Endothelial cell of umbilical vein (primary cell): Measurements from ENCODE around the gene FSIP1. TPM values are rescaled to one million over a fixed set of nuclear protein-coding genes. Genes with fewer than 3 reads are reported as not detected.

Source experiments
- BruUV-seq: library from RNA; stranded (reverse); fragments of 400-500 nt; replicated peaks from 2 replicates; lab custom pipeline; 2021; lab: Mats Ljungman, UMichigan
- CTCF ChIA-PET: fragments of 300-600, 350-600 bp; sonication (Branson Sonifier 250); formaldehyde crosslinking; loops from one replicate; lab custom pipeline; 2021; ENCODE audit warnings: antibody characterized with exemption, inconsistent platforms; lab: Charles Lee
- POLR2A ChIA-PET: fragments of 300-600, 350-600 bp; sonication (Branson Sonifier 250); formaldehyde crosslinking; loops from one replicate; lab custom pipeline; 2021; ENCODE audit warnings: antibody characterized with exemption, inconsistent platforms; lab: Charles Lee
- DNase-seq: peaks from one replicate; pipeline ENCODE4 v3.0.0-alpha.2; 2011; ENCODE audit warnings: low read depth, low spot score
- FAIRE-seq: peaks from 2 replicates; lab custom pipeline; 2011; peaks lifted over from hg19 to GRCh38; lab: Jason Lieb, UNC
- H2AFZ ChIP-seq: 2 replicates; pipeline ENCODE4 v1.6.0; 2012; ENCODE audit warnings: low read depth, low read length, control low read depth, inconsistent platforms
- H3K27ac ChIP-seq: 2 replicates; pipeline ENCODE4 v1.5.1; 2011; ENCODE audit warnings: low read depth, mild to moderate bottlenecking, control low read depth, low read length, moderate library complexity; ENCODE audit not compliant: insufficient read depth
- H3K27me3 ChIP-seq, 2 experiments: 2 replicates each; pipeline versions ENCODE4 v1.6.0 to v1.6.1; 2011; ENCODE audit warnings: low read length in 2 of 2, mixed read lengths in 1 of 2; ENCODE audit not compliant: control insufficient read depth in 2 of 2, insufficient read depth in 2 of 2
- H3K36me3 ChIP-seq, 2 experiments: 2 replicates in 1 of 2; 3 replicates in 1 of 2; pipeline ENCODE4 v1.5.1; 2011; ENCODE audit warnings: low read length in 2 of 2, mild to moderate bottlenecking in 1 of 2, moderate library complexity in 1 of 2; ENCODE audit not compliant: control insufficient read depth in 2 of 2, insufficient read depth in 2 of 2; ENCODE audit errors: extremely low read depth in 1 of 2
- H3K4me1 ChIP-seq: 3 replicates; pipeline ENCODE4 v1.5.1; 2011; ENCODE audit warnings: mild to moderate bottlenecking, low read length; ENCODE audit not compliant: control insufficient read depth, insufficient read depth; ENCODE audit errors: extremely low read depth
- H3K4me2 ChIP-seq: 2 replicates; pipeline ENCODE4 v1.6.1; 2011; ENCODE audit warnings: low read length, control low read depth, mixed read lengths; ENCODE audit not compliant: insufficient read depth
- H3K4me3 ChIP-seq, 3 experiments: fragments of 200-600 bp in 1 of 3; sonication (generic), shearing (Covaris generic) in 1 of 3; replicated peaks in 1 of 3; 2 replicates each; pipeline ENCODE4 v1.5.1; 2011 to 2016; ENCODE audit warnings: control low read depth in 3 of 3, low read length in 3 of 3, mild to moderate bottlenecking in 2 of 3, inconsistent platforms in 1 of 3, low read depth in 1 of 3, moderate library complexity in 1 of 3; ENCODE audit not compliant: insufficient read depth in 1 of 3
- H3K79me2 ChIP-seq: 2 replicates; pipeline ENCODE4 v1.6.0; 2012; ENCODE audit warnings: low read length, inconsistent platforms; ENCODE audit not compliant: control insufficient read depth, insufficient read depth
- H3K9ac ChIP-seq: replicated peaks from 2 replicates; pipeline ENCODE3; 2011; ENCODE audit warnings: low read length, control low read depth; ENCODE audit not compliant: insufficient read depth; ENCODE audit errors: extremely low read depth
- H3K9me1 ChIP-seq: replicated peaks from 3 replicates; pipeline ENCODE4 v1.6.0; 2011; ENCODE audit warnings: mild to moderate bottlenecking, low read length; ENCODE audit not compliant: control insufficient read depth, insufficient read depth; ENCODE audit errors: extremely low read depth
- H3K9me3 ChIP-seq: replicated peaks from 2 replicates; pipeline ENCODE4 v1.5.1; 2012; ENCODE audit warnings: low read length, inconsistent platforms; ENCODE audit not compliant: control insufficient read depth, insufficient read depth
- H4K20me1 ChIP-seq: replicated peaks from 2 replicates; pipeline ENCODE3; 2011; ENCODE audit warnings: mild to moderate bottlenecking, low read length; ENCODE audit not compliant: control insufficient read depth, insufficient read depth; ENCODE audit errors: extremely low read depth
- CTCF ChIP-seq, 2 donors: IDR thresholded peaks; 1 replicate in 1 of 2; 2 replicates in 1 of 2; pipeline ENCODE4 v1.5.1; 2011; ENCODE audit warnings: low read length in 2 of 2, mild to moderate bottlenecking in 2 of 2, moderate library complexity in 2 of 2, control low read depth in 1 of 2, inconsistent platforms in 1 of 2, low read depth in 1 of 2; ENCODE audit not compliant: insufficient read depth in 1 of 2; ENCODE audit errors: extremely low read depth in 1 of 2
- EZH2 ChIP-seq: IDR thresholded peaks from 2 replicates; pipeline ENCODE4 v1.6.1; 2012; ENCODE audit warnings: borderline replicate concordance, low read depth, mild to moderate bottlenecking, moderate library complexity, low read length, inconsistent platforms; ENCODE audit not compliant: severe bottlenecking
- FOS ChIP-seq: IDR thresholded peaks from 2 replicates; pipeline ENCODE4 v1.6.1; 2011; ENCODE audit warnings: mild to moderate bottlenecking, low read length, moderate library complexity, borderline replicate concordance; ENCODE audit not compliant: insufficient read depth
- GATA2 ChIP-seq: IDR thresholded peaks from 2 replicates; pipeline ENCODE4 v1.7.0; 2011; ENCODE audit warnings: low read depth, mild to moderate bottlenecking, moderate library complexity, mixed read lengths, low read length; ENCODE audit not compliant: insufficient read length, insufficient read depth
- JUN ChIP-seq: IDR thresholded peaks from 2 replicates; pipeline ENCODE4 v1.6.1; 2011; ENCODE audit warnings: borderline replicate concordance, low read depth; ENCODE audit not compliant: insufficient read length, insufficient read depth
- MAX ChIP-seq: IDR thresholded peaks from 2 replicates; pipeline ENCODE4 v1.6.1; 2011; ENCODE audit not compliant: insufficient read depth, insufficient read length
- MYC ChIP-seq: IDR thresholded peaks from one replicate; pipeline ENCODE4 v1.6.1; 2011; ENCODE audit warnings: mild to moderate bottlenecking, low read depth, low read length
- POLR2A ChIP-seq: IDR thresholded peaks from 2 replicates; pipeline ENCODE4 v1.6.1; 2012; ENCODE audit warnings: low read depth, mild to moderate bottlenecking, control low read depth, low read length
- POLR2AphosphoS5 ChIP-seq: IDR thresholded peaks from 2 replicates; pipeline ENCODE4 v1.6.1; 2012; ENCODE audit warnings: low read depth, mild to moderate bottlenecking, control low read depth, low read length, moderate library complexity; ENCODE audit not compliant: insufficient read depth
- dilution Hi-C: fragments of 300-500 bp; cut with MboI; formaldehyde crosslinking; loops from one replicate; pipeline ENCODE4 v1.15.0; 2019; ENCODE audit warnings: low sequenced_read_pairs; ENCODE audit not compliant: extremely low pct_ligation_motif_present
- intact Hi-C: fragments of 100-400 bp; cut with micrococcal nuclease; formaldehyde crosslinking; loops from one replicate; pipeline ENCODE4 v1.10.0; 2022
- polyA plus RNA-seq, 4 experiments: library from polyadenylated mRNA; depleted of rRNA in 3 of 4; stranded (reverse) in 3 of 4; unstranded in 1 of 4; fragments of >200 nt; gene quantifications; 2 replicates each; pipeline versions ENCODE4 v1.2.1 to v1.2.3, GENCODE V29; 2011 to 2012; ENCODE audit warnings: missing spikeins in 1 of 4
- total RNA-seq: library from RNA; stranded (reverse); gene quantifications from 2 replicates; pipeline ENCODE4 v1.2.3, GENCODE V29; 2021

Gene FSIP1
- total and polyA plus RNA-seq, 2 donors (not counting 3 experiments of a cell fraction or from before 2014, with no cell fraction given): 0.23 to 1.1 TPM

- POLR2A ChIA-PET: no interaction called here
- Histone ChIP-seq H2AFZ (no peak overlapping the region), H3K4me2 (no peak overlapping the region), H3K27ac (no peak overlapping the region), H3K27me3 (no peaks in the 10 kb centered on the region), H3K9me3 (no peaks in the 10 kb centered on the region), H3K4me1 (peaks cover 23% of the 10 kb centered on the region), H3K4me3 (no peak overlapping the region), H3K9me1 (no peaks in the 10 kb centered on the region), H3K79me2 (no peaks in the 10 kb centered on the region), H3K9ac (no peak overlapping the region), H3K36me3 (no peaks in the 10 kb centered on the region), H4K20me1 (no peaks in the 10 kb centered on the region)
- CTCF ChIA-PET: interaction anchor here (1.0 to 5.8 kb wide), 8 partner anchors 8 to 125 kb away, joined by 3 to 63 read pairs (median 4); no protein-coding TSS in a partner anchor
- dilution Hi-C loops (no loop called here), intact Hi-C loops (no loop called here)
- no peak for DNase-seq
- no TSS peak for BruUV-seq
- TF ChIP-seq POLR2A (no peak), FOS (no peak), MYC (no peak), MAX (no peak), CTCF (IDR thresholded peaks at IDR 0.05; ENCODE audit: extremely low read depth in 1 of 2, insufficient read depth in 1 of 2, low read depth in 1 of 2, low read length in 2 of 2) (no peak), JUN (no peak), POLR2AphosphoS5 (no peak), EZH2 (no peak), GATA2 (no peak)
- FAIRE-seq: no peak
These were observed 151.3 kb downstream of the FSIP1 start for GRCh38 chr15:39631357-39631756.
